HepG2 (cell line): Measurements from ENCODE around the gene SNF8.

Experiments
- AGO2 ChIP-seq: fragments of 200-400 bp; formaldehyde crosslinking; optimal IDR thresholded peaks from 2 replicates; pipeline ENCODE3; 2017; ENCODE audit warnings: mild to moderate bottlenecking, low read depth, low read length, moderate library complexity
- HNRNPUL1 ChIP-seq: fragments of 200-400 bp; formaldehyde crosslinking; IDR thresholded peaks from 2 replicates; pipeline ENCODE4 v1.6.1; 2017; ENCODE audit warnings: low read depth, mild to moderate bottlenecking, low read length, moderate library complexity
- NR2F1 ChIP-seq, 2 experiments: fragments of 450-650 bp in 1 of 2; formaldehyde crosslinking in 1 of 2; IDR thresholded peaks; 2 replicates each; pipeline versions ENCODE4 v1.5.0 to v1.6.1; 2016 to 2020; ENCODE audit warnings: mild to moderate bottlenecking in 1 of 2, missing compliant biosample characterization in 1 of 2, missing genetic modification reagents in 1 of 2, moderate library complexity in 1 of 2
- RNF2 ChIP-seq: fragments of 450-650 bp; conservative IDR thresholded peaks from 2 replicates; pipeline ENCODE4 v1.6.1; 2016; ENCODE audit warnings: low read depth
- ZNF274 ChIP-seq: sonication (generic); formaldehyde crosslinking; IDR thresholded peaks from 2 replicates; pipeline ENCODE4 v1.5.1; 2020; ENCODE audit warnings: mild to moderate bottlenecking, missing genetic modification reagents

GRCh38 chr17:48908047-48908843 lies 36.4 kb downstream of the SNF8 start, which contains the start of gene UBE2Z:
- TF ChIP-seq ZNF274, result peak; percentile 91; the same call in 1 of the 2 replicates
- TF ChIP-seq AGO2, result peak; percentile 86
- TF ChIP-seq HNRNPUL1, result no peak
- 0 out of 4 replicates have a peak, but pooled peaks of 1 of the 2 experiments have one; percentile 23 for TF ChIP-seq NR2F1 (CRISPR knock-in tag; IDR thresholded peaks at IDR 0.05)
- no peak for TF ChIP-seq RNF2
